ENCODE measurements around the gene DCT.
"Not testable (repeated sequence)": the region's sequence is repeated elsewhere in the genome, so short reads cannot be mapped to it uniquely, and the experiment has no call there.

DNA sequence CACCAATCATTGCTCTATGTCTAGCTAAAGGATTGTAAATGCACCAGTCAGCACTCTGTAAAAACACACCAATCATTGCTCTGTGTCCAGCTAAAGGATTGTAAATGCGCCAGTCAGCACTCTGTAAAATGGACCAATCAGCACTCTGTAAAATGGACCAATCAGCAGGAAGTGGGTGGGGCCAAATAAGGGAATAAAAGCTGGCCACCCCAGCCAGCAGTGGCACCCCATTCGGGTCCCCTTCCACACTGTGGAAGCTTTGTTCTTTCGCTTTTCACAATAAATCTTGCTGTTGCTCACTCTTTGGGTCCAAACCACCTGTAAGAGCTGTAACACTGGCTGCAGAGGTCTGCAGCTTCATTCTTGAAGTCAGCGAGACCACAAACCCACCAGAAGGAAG, 19.3 kb upstream of the DCT start:
- TF ChIP-seq, protein P1, sequence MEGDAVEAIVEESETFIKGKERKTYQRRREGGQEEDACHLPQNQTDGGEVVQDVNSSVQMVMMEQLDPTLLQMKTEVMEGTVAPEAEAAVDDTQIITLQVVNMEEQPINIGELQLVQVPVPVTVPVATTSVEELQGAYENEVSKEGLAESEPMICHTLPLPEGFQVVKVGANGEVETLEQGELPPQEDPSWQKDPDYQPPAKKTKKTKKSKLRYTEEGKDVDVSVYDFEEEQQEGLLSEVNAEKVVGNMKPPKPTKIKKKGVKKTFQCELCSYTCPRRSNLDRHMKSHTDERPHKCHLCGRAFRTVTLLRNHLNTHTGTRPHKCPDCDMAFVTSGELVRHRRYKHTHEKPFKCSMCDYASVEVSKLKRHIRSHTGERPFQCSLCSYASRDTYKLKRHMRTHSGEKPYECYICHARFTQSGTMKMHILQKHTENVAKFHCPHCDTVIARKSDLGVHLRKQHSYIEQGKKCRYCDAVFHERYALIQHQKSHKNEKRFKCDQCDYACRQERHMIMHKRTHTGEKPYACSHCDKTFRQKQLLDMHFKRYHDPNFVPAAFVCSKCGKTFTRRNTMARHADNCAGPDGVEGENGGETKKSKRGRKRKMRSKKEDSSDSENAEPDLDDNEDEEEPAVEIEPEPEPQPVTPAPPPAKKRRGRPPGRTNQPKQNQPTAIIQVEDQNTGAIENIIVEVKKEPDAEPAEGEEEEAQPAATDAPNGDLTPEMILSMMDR (IDR thresholded peaks at IDR 0.05) = not testable (repeated sequence)
- not testable (repeated sequence) for TF ChIP-seq EZH2, EZH2phosphoT487 (IDR thresholded peaks at IDR 0.05)

All from neural progenitor cell (in vitro differentiated cells).